Neuronal stem cell (in vitro differentiated cells): Measurements from ENCODE around the gene VASP.
A peak's percentile ranks its signal among the peaks of the same experiment; 100 is the strongest.

Source experiments
- DNase-seq: peaks from one replicate; pipeline ENCODE4 v3.0.0-alpha.2; 2013; ENCODE audit warnings: low spot score
- H2AFZ ChIP-seq: one replicate; pipeline ENCODE4 v1.6.1; 2013; ENCODE audit warnings: mild to moderate bottlenecking, low read length, inconsistent platforms
- H2AK5ac ChIP-seq: 2 replicates; pipeline ENCODE4 v1.6.1; 2013; ENCODE audit warnings: low read depth, mild to moderate bottlenecking, inconsistent platforms, low read length, moderate library complexity, mixed read lengths
- H2BK120ac ChIP-seq: 2 replicates; pipeline ENCODE4 v1.6.1; 2013; ENCODE audit warnings: low read depth, mild to moderate bottlenecking, inconsistent platforms, low read length, moderate library complexity, mixed read lengths
- H2BK12ac ChIP-seq: one replicate; pipeline ENCODE4 v1.6.1; 2013; ENCODE audit warnings: low read length, inconsistent platforms
- H2BK15ac ChIP-seq: 2 replicates; pipeline ENCODE4 v1.6.1; 2013; ENCODE audit warnings: mild to moderate bottlenecking, low read length, inconsistent platforms, mixed read lengths
- H2BK5ac ChIP-seq: one replicate; pipeline ENCODE4 v1.6.1; 2013; ENCODE audit warnings: inconsistent platforms, mild to moderate bottlenecking, low read length, moderate library complexity
- H3K14ac ChIP-seq: one replicate; pipeline ENCODE4 v1.6.1; 2013; ENCODE audit warnings: low read length, inconsistent platforms
- H3K18ac ChIP-seq: 2 replicates; pipeline ENCODE4 v1.6.1; 2013; ENCODE audit warnings: low read length, inconsistent platforms
- H3K23ac ChIP-seq: 2 replicates; pipeline ENCODE4 v1.6.1; 2013; ENCODE audit warnings: low read depth, mild to moderate bottlenecking, mixed read lengths, low read length, inconsistent platforms; ENCODE audit not compliant: poor library complexity
- H3K27ac ChIP-seq: replicated peaks from 3 replicates; pipeline ENCODE4 v1.5.1; 2013; ENCODE audit warnings: low read length, inconsistent platforms
- H3K27me3 ChIP-seq, 3 experiments: 2 replicates each; pipeline ENCODE4 v1.6.1; 2013; ENCODE audit warnings: low read length in 3 of 3, mild to moderate bottlenecking in 2 of 3, inconsistent platforms in 1 of 3, low read depth in 1 of 3, mixed read lengths in 1 of 3, moderate library complexity in 1 of 3; ENCODE audit not compliant: control insufficient read depth in 3 of 3, insufficient read depth in 3 of 3
- H3K36me3 ChIP-seq, 2 donors: replicated peaks in 1 of 2; 2 replicates each; pipeline ENCODE4 v1.6.1; 2013; ENCODE audit warnings: low read length in 2 of 2; ENCODE audit not compliant: control insufficient read depth in 2 of 2, insufficient read depth in 2 of 2
- H3K4ac ChIP-seq: 2 replicates; pipeline ENCODE4 v1.6.1; 2013; ENCODE audit warnings: inconsistent platforms, mild to moderate bottlenecking, low read length, moderate library complexity
- H3K4me1 ChIP-seq, 2 donors: 1 replicate in 1 of 2; 2 replicates in 1 of 2; pipeline ENCODE4 v1.6.1; 2013; ENCODE audit warnings: low read length in 2 of 2, low read depth in 1 of 2; ENCODE audit not compliant: control insufficient read depth in 2 of 2, insufficient read depth in 1 of 2
- H3K4me2 ChIP-seq: one replicate; pipeline ENCODE4 v1.6.1; 2013; ENCODE audit warnings: mild to moderate bottlenecking, low read length, inconsistent platforms; ENCODE audit not compliant: insufficient read depth, poor library complexity, severe bottlenecking
- H3K4me3 ChIP-seq, 2 donors: 2 replicates each; pipeline ENCODE4 v1.5.1; 2013; ENCODE audit warnings: low read length in 2 of 2, mild to moderate bottlenecking in 2 of 2, inconsistent platforms in 1 of 2, moderate library complexity in 1 of 2
- H3K79me1 ChIP-seq: one replicate; pipeline ENCODE4 v1.6.1; 2013; ENCODE audit warnings: low read depth, mild to moderate bottlenecking, inconsistent platforms, low read length, moderate library complexity
- H3K9ac ChIP-seq: one replicate; pipeline ENCODE4 v1.6.1; 2013; ENCODE audit warnings: mild to moderate bottlenecking, low read depth, low read length, inconsistent platforms; ENCODE audit not compliant: poor library complexity
- H3K9me3 ChIP-seq, 2 donors: replicated peaks in 1 of 2; 2 replicates each; pipeline versions ENCODE3 to v1.6.1; 2013; ENCODE audit warnings: low read length in 2 of 2, mild to moderate bottlenecking in 2 of 2, inconsistent platforms in 1 of 2, low read depth in 1 of 2, mixed read lengths in 1 of 2, moderate library complexity in 1 of 2; ENCODE audit not compliant: control insufficient read depth in 2 of 2, insufficient read depth in 1 of 2
- H4K8ac ChIP-seq: one replicate; pipeline ENCODE4 v1.6.1; 2013; ENCODE audit warnings: low read depth, mild to moderate bottlenecking, inconsistent platforms, low read length, moderate library complexity
- H4K91ac ChIP-seq: one replicate; pipeline ENCODE4 v1.6.1; 2013; ENCODE audit warnings: low read length, low read depth, mild to moderate bottlenecking, inconsistent platforms; ENCODE audit not compliant: poor library complexity
- WGBS, 2 donors: extraction: QIAGEN DNeasy Blood & Tissue Kit; methylation state at CpG; one replicate each; pipeline ENCODE4 v1.1.7; 2013; ENCODE audit warnings: missing lambda C conversion rate in 2 of 2, mixed read lengths in 1 of 2; ENCODE audit not compliant: insufficient read length in 2 of 2, insufficient replicate concordance in 1 of 2; ENCODE audit errors: extremely low coverage in 2 of 2; 5-methylcytosine and 5-hydroxymethylcytosine counted together

The VASP gene

GRCh38 chr19:45467456-45468158 lies 39.7 kb upstream of the VASP start, which contains the start of gene FOSB:
Gene FOSB (plus strand): TSS chr19:45467996. CDS start chr19:45468587, 591 bp downstream.
- no peak within 1 kb of the TSS for H4K91ac ChIP-seq
- peak within 1 kb of the TSS; percentile 95 for H3K18ac ChIP-seq
- H2AFZ ChIP-seq, result peak within 1 kb of the TSS; percentile 97
- H2BK5ac ChIP-seq, result peak within 1 kb of the TSS; percentile 91
- peak within 1 kb of the TSS; percentile 41 for H3K27ac ChIP-seq
- H3K9ac ChIP-seq, result peak within 1 kb of the TSS; percentile 83
- no peaks in the 10 kb centered on the region for H3K9me3 ChIP-seq
- H3K14ac ChIP-seq, result peak within 1 kb of the TSS; percentile 47
- H3K4me2 ChIP-seq, result peak within 1 kb of the TSS; percentile 99
- WGBS, 2 donors, result no CpG with 5 or more reads among the region's 56 CpGs
- peak within 1 kb of the TSS; percentile 86 for H2BK15ac ChIP-seq
- H2BK12ac ChIP-seq, result peak within 1 kb of the TSS; percentile 82
- H2AK5ac ChIP-seq, result peak within 1 kb of the TSS; percentile 74
- no peak within 1 kb of the TSS for H2BK120ac ChIP-seq
- no peak within 1 kb of the TSS for H4K8ac ChIP-seq
- no peaks in the 10 kb centered on the region for H3K36me3 ChIP-seq
- H3K79me1 ChIP-seq, result no peaks in the 10 kb centered on the region
- peak within 1 kb of the TSS; percentile 45 for H3K4ac ChIP-seq
- peaks cover 0 to 23% (median 4%) of the 10 kb centered on the region in 3 experiments for H3K27me3 ChIP-seq
- peak within 1 kb of the TSS; percentile 82 for H3K23ac ChIP-seq
- peak within 1 kb of the TSS; percentile 58 to 93 for H3K4me3 ChIP-seq
- peak; percentile 98 for DNase-seq
- peaks cover 11 to 18% of the 10 kb centered on the region in 2 donors for H3K4me1 ChIP-seq

- no peak overlapping the region for H2BK120ac ChIP-seq
- H3K27ac ChIP-seq, result no peak overlapping the region
- peak overlapping the region; percentile 74 for H2AK5ac ChIP-seq
- peaks cover 0 to 28% (median 0%) of the 10 kb centered on the region in 3 experiments for H3K27me3 ChIP-seq
- H3K79me1 ChIP-seq, result no peaks in the 10 kb centered on the region
- peak overlapping the region; percentile 81 for H3K18ac ChIP-seq
- no peaks in the 10 kb centered on the region for H3K9me3 ChIP-seq
- H3K9ac ChIP-seq, result peak overlapping the region; percentile 83
- peak overlapping the region; percentile 47 for H3K14ac ChIP-seq
- DNase-seq, result no peak
- H4K91ac ChIP-seq, result no peak overlapping the region
- H3K23ac ChIP-seq, result peak overlapping the region; percentile 82
- no peaks in the 10 kb centered on the region for H3K36me3 ChIP-seq
- peaks cover 15 to 18% of the 10 kb centered on the region in 2 donors for H3K4me1 ChIP-seq
- H2BK12ac ChIP-seq, result no peak overlapping the region
- WGBS, 2 donors, result no CpG with 5 or more reads among the region's 31 CpGs
- H2BK5ac ChIP-seq, result peak overlapping the region; percentile 91
- H2BK15ac ChIP-seq, result peak overlapping the region; percentile 47
- H4K8ac ChIP-seq, result no peak overlapping the region
- H3K4ac ChIP-seq, result no peak overlapping the region
- H3K4me3 ChIP-seq, result peak overlapping the region; percentile 58 to 93
- H3K4me2 ChIP-seq, result peak overlapping the region; percentile 99
- H2AFZ ChIP-seq, result peak overlapping the region; percentile 94
These were observed 39.1 kb upstream of the VASP start for GRCh38 chr19:45468159-45468651.

GRCh38 chr19:45468803-45469131 lies 38.5 kb upstream of the VASP start:
- H3K4me1 ChIP-seq, result peaks cover 15 to 18% of the 10 kb centered on the region in 2 donors
- peak overlapping the region; percentile 74 for H2AK5ac ChIP-seq
- H3K14ac ChIP-seq, result peak overlapping the region; percentile 47
- peak overlapping the region; percentile 91 for H2BK5ac ChIP-seq
- no peaks in the 10 kb centered on the region for H3K79me1 ChIP-seq
- peaks cover 0 to 31% (median 0%) of the 10 kb centered on the region in 3 experiments for H3K27me3 ChIP-seq
- DNase-seq, result no peak
- peak overlapping the region; percentile 47 for H2BK15ac ChIP-seq
- peak overlapping the region; percentile 94 for H2AFZ ChIP-seq
- no peaks in the 10 kb centered on the region for H3K36me3 ChIP-seq
- H3K23ac ChIP-seq, result peak overlapping the region; percentile 82
- H3K4me3 ChIP-seq, result peak overlapping the region; percentile 58 to 93
- no peak overlapping the region for H4K8ac ChIP-seq
- peak overlapping the region; percentile 41 for H3K27ac ChIP-seq
- H2BK12ac ChIP-seq, result no peak overlapping the region
- no peak overlapping the region for H4K91ac ChIP-seq
- H2BK120ac ChIP-seq, result no peak overlapping the region
- peak overlapping the region; percentile 79 for H3K9ac ChIP-seq
- H3K4ac ChIP-seq, result peak overlapping the region; percentile 45
- WGBS, 2 donors, result no CpG with 5 or more reads among the region's 19 CpGs
- H3K18ac ChIP-seq, result peak overlapping the region; percentile 90
- no peaks in the 10 kb centered on the region for H3K9me3 ChIP-seq
- H3K4me2 ChIP-seq, result peak overlapping the region; percentile 99
